Measurements from ENCODE around the gene KCND1. TPM values are rescaled to one million over a fixed set of nuclear protein-coding genes. Genes with fewer than 3 reads are reported as not detected.

The KCND1 gene
- total RNA-seq, 1 donor from 2014 or later, result 6.0 TPM

DNA sequence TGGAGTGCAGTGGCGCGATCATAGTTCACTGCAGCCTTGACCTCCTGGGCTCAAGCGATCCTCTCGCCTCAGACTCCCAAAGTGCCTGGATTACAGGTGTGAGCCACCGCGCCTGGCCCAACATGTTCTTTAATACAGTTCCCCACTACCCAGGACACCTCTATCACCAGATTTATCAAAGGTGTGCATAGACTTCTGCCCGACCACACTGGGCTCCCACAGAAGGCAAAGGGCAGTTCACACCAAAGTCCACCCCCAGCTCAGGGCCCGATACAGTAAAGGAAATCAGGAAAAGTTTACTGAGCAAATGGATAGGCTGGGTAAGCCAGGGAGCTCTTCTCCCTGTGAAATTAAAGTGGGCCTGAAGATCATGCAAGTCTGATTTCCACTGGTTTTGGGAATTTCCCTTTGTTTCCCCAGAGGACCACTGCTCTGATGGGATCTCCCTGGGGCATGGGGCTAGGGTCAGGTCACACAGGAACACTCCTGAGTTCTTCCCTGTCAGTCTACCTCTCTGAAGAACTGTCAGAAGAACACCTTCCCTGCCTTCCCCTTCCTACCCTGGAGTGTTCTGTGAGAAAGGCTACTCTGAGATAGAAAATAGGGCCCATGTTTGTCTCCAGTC is 35.1 kb downstream of the KCND1 start:
- Mint-ChIP-seq H3K4me3 (ENCODE audit: unreplicated experiment) (no peak overlapping the region), H3K4me1 (ENCODE audit: unreplicated experiment) (peaks cover 1% of the 10 kb centered on the region), H3K27me3 (ENCODE audit: unreplicated experiment) (no peaks in the 10 kb centered on the region), H3K27ac (ENCODE audit: unreplicated experiment) (no peak overlapping the region), H3K9me3 (ENCODE audit: unreplicated experiment) (no peaks in the 10 kb centered on the region), H3K36me3 (ENCODE audit: low read depth, unreplicated experiment) (peaks cover 12% of the 10 kb centered on the region)
- TF ChIP-seq, protein P1, sequence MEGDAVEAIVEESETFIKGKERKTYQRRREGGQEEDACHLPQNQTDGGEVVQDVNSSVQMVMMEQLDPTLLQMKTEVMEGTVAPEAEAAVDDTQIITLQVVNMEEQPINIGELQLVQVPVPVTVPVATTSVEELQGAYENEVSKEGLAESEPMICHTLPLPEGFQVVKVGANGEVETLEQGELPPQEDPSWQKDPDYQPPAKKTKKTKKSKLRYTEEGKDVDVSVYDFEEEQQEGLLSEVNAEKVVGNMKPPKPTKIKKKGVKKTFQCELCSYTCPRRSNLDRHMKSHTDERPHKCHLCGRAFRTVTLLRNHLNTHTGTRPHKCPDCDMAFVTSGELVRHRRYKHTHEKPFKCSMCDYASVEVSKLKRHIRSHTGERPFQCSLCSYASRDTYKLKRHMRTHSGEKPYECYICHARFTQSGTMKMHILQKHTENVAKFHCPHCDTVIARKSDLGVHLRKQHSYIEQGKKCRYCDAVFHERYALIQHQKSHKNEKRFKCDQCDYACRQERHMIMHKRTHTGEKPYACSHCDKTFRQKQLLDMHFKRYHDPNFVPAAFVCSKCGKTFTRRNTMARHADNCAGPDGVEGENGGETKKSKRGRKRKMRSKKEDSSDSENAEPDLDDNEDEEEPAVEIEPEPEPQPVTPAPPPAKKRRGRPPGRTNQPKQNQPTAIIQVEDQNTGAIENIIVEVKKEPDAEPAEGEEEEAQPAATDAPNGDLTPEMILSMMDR (IDR thresholded peaks at IDR 0.05; ENCODE audit: unreplicated experiment), result no peak
- DNase-seq (ENCODE audit: low spot score), result no peak

DNA sequence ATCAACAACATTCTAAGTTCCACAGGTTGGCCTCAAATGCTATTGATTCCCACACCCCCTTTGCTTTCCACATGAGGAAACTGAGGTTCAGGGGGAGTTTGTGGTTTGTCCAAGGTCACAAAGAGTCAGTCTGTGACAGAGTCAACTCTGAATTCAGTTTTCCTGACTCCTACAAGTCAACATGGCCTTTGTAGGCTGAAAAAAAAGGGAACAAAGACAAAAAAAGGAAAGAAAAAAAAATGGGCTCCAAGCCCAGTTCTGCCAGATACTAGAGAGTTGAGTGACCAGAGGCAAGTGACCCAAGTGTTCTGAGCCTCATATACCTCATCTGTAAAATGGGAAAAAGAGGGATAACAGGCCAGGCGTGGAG is 36.4 kb downstream of the KCND1 start:
- TF ChIP-seq, protein P1 (IDR thresholded peaks at IDR 0.05; ENCODE audit: unreplicated experiment), result no peak
- DNase-seq (ENCODE audit: low spot score), result no peak
- H3K27ac Mint-ChIP-seq (ENCODE audit: unreplicated experiment), result no peak overlapping the region
- H3K4me3 Mint-ChIP-seq (ENCODE audit: unreplicated experiment), result no peak overlapping the region
- H3K9me3 Mint-ChIP-seq (ENCODE audit: unreplicated experiment), result no peaks in the 10 kb centered on the region
- H3K36me3 Mint-ChIP-seq (ENCODE audit: low read depth, unreplicated experiment), result peaks cover 13% of the 10 kb centered on the region
- H3K4me1 Mint-ChIP-seq (ENCODE audit: unreplicated experiment), result no peaks in the 10 kb centered on the region
- H3K27me3 Mint-ChIP-seq (ENCODE audit: unreplicated experiment), result no peaks in the 10 kb centered on the region

DNA sequence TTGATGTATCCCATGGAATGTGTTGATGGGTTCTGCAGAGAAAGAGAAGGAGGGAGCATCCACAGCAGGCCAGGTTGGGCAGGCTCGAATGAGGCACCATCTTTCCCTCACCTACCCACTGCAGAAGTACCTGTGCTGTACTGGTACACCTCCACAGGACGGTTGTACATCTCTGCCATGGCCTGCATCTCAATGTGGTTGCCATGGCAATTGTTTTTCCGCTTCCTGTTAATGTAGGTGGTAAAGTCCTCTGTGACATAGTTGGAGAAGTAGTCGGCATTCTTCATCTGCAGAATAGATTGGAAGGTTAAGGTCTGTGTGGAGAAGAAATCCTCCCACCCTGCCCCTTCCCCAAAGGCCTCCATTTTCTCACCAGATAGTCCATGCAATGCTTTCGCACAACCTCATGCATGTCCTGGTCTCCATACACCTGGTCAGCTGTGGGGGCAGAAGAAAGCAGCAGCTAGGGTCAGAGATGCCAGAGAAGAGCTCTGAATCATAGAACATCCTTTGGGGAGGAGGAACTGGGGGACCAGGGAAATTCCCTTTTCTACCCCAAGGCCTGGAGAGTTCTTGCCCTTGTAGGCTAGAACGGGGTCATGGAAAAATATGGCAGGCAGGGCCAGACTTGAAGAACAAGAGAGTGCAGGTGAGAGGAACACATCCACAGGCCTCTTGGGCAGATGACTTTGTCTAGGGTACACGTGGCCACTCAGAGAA is 36.9 kb downstream of the KCND1 start:
- Mint-ChIP-seq H3K27me3 (ENCODE audit: unreplicated experiment) (no peaks in the 10 kb centered on the region), H3K36me3 (ENCODE audit: low read depth, unreplicated experiment) (peaks cover 16% of the 10 kb centered on the region), H3K4me3 (ENCODE audit: unreplicated experiment) (no peak overlapping the region), H3K9me3 (ENCODE audit: unreplicated experiment) (no peaks in the 10 kb centered on the region), H3K27ac (ENCODE audit: unreplicated experiment) (no peak overlapping the region), H3K4me1 (ENCODE audit: unreplicated experiment) (no peaks in the 10 kb centered on the region)
- no peak for DNase-seq (ENCODE audit: low spot score)
- TF ChIP-seq, protein P1 (IDR thresholded peaks at IDR 0.05; ENCODE audit: unreplicated experiment), result no peak

DNA sequence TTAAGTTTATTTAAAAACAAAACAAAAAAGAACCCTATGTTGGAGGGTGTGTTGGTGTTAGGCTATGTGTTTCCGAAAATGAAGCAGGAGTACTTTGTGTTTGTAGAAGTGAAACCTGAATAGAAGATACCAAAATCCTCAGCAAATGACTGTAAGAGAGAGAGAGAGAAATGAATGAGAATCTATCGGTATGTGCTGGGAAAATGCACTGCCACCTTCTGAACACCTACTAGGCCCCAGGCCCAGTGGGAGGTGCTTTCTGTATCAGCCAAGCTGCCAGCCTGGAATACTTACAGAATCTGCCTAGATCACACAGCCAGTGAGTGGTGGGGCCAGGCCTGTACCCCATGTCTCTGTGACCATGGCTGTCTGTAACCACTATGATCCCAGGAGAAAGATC is 37.9 kb downstream of the KCND1 start:
- no peaks in the 10 kb centered on the region for H3K9me3 Mint-ChIP-seq (ENCODE audit: unreplicated experiment)
- TF ChIP-seq, protein P1 (IDR thresholded peaks at IDR 0.05; ENCODE audit: unreplicated experiment), result no peak
- H3K27ac Mint-ChIP-seq (ENCODE audit: unreplicated experiment), result peak overlapping the region; percentile 36
- H3K27me3 Mint-ChIP-seq (ENCODE audit: unreplicated experiment), result no peaks in the 10 kb centered on the region
- H3K36me3 Mint-ChIP-seq (ENCODE audit: low read depth, unreplicated experiment), result peaks cover 8% of the 10 kb centered on the region
- no peak overlapping the region for H3K4me3 Mint-ChIP-seq (ENCODE audit: unreplicated experiment)
- H3K4me1 Mint-ChIP-seq (ENCODE audit: unreplicated experiment), result no peaks in the 10 kb centered on the region
- no peak for DNase-seq (ENCODE audit: low spot score)

DNA sequence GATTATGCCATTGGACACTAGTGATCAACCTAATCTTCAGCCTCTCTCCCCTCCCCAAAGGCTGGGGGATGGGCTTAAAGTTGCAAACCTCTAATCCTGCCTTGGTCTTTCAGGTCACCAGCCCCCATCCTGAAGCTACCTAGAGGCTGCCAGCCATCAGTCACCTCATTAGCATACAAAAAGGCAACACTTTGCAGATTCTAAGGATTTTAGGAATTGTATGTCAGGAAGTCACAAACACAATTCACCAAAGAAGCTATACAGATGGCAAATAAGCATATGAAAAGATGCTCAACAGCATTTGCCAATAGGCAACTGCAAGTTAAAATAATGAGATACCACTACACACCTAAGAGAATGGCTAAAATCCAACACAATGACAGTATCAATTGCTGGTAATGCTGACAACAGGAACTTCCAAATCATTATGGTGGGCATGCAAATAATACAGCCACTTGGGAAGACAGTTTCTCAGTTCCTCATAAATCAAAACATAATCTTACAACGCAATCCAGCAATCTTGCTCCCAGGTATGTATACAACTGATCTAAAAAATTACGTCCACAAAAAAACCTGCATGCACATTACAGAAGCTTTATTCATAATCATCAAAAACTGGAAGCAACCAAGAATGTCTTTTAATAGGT is 43.8 kb downstream of the KCND1 start:
- TF ChIP-seq, protein P1 (IDR thresholded peaks at IDR 0.05; ENCODE audit: unreplicated experiment), result no peak
- peaks cover 8% of the 10 kb centered on the region for H3K4me1 Mint-ChIP-seq (ENCODE audit: unreplicated experiment)
- H3K36me3 Mint-ChIP-seq (ENCODE audit: low read depth, unreplicated experiment), result peaks cover 13% of the 10 kb centered on the region
- no peak overlapping the region for H3K4me3 Mint-ChIP-seq (ENCODE audit: unreplicated experiment)
- no peak overlapping the region for H3K27ac Mint-ChIP-seq (ENCODE audit: unreplicated experiment)
- peaks cover 7% of the 10 kb centered on the region for H3K27me3 Mint-ChIP-seq (ENCODE audit: unreplicated experiment)
- H3K9me3 Mint-ChIP-seq (ENCODE audit: unreplicated experiment), result no peaks in the 10 kb centered on the region
- DNase-seq (ENCODE audit: low spot score), result no peak

Measured in endothelial cell (in vitro differentiated cells).